Measurements from ENCODE around the gene SMAD4. TPM values are rescaled to one million over a fixed set of nuclear protein-coding genes. Genes with fewer than 3 reads are reported as not detected.
A peak's percentile ranks its signal among the peaks of the same experiment; 100 is the strongest.

SMAD4 gene
- total and polyA plus RNA-seq, 2 of the 8 experiments (the other 6 are each of a cell fraction or from before 2014, with no cell fraction given), result 86.5 to 139 TPM

DNA sequence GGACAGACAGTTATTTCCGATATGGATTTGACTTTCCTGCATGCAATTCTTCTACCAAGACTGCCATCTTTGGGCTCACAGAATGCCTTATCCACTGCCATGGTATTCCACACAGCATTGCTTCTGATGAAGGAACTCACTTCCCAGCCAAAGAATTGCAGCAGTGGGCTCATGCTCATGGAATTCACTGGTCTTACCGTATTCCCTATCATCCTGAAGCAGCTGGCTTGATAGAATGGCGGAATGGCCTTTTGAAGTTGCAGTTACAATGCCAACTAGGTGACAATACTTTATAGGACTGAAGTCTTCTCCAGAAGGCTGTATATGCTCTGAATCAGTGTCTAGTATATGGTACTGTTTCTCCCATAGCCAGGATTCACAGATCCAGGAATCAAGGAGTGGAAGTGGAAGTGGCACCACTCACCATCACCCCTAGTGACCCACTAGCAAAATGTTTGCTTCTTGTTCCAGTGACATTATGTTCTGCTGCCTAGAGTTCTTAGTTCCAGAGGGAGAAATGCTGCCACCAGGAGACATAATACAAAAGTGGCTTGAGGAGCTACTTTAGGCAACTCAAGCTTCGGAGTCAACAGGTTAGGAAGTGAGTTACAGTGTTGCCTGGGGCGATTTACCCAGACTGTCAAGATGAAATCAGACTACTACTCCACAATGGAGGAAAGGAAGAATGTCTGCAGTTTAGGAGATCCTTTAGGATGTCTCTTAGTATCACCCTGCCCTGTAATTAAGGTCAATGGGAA, 23.8 kb upstream of the SMAD4 start:
- Histone ChIP-seq H3K79me2 (ENCODE audit: control insufficient read depth in 1 of 2, insufficient read depth in 2 of 2, low read length in 2 of 2) (no peaks in the 10 kb centered on the region), H3K18ac (ENCODE audit: extremely low read depth, low read length) (no peak overlapping the region; the same call in 1 of the 2 replicates), H2BK15ac (ENCODE audit: low read length) (no peak overlapping the region), H3K4ac (replicated peaks; ENCODE audit: insufficient read length, low read depth, low read length) (no peak overlapping the region), H3K23ac (ENCODE audit: insufficient read length) (no peak overlapping the region), H4K5ac (ENCODE audit: insufficient read length, low read depth, low read length) (no peak overlapping the region), H3K4me3 (ENCODE audit: extremely low read depth in 1 of 4, insufficient read depth in 2 of 4, low read depth in 3 of 4, low read length in 4 of 4) (no peak overlapping the region), H4K8ac (ENCODE audit: extremely low read depth, insufficient read depth, low read length) (no peak overlapping the region), H3K27me3 (replicated peaks in 1 of 4; ENCODE audit: control insufficient read depth in 3 of 4, extremely low read depth in 1 of 4, insufficient read depth in 3 of 4, low read length in 3 of 4) (no peaks in the 10 kb centered on the region), H3K9ac (replicated peaks in 1 of 4; ENCODE audit: extremely low read depth in 1 of 4, low read depth in 3 of 4, low read length in 3 of 4) (no peak overlapping the region), H3K14ac (ENCODE audit: insufficient read length) (no peak overlapping the region), H3K23me2 (ENCODE audit: low read depth, low read length) (no peaks in the 10 kb centered on the region; the same call in 1 of the 2 replicates), H3K9me3 (ENCODE audit: insufficient read depth in 2 of 2, low read depth in 1 of 2, low read length in 1 of 2) (no peaks in the 10 kb centered on the region), H3K27ac (ENCODE audit: low read depth, low read length) (no peak overlapping the region), H3K56ac (replicated peaks; ENCODE audit: insufficient read length, low read depth, low read length) (no peak overlapping the region), H2BK120ac (replicated peaks; ENCODE audit: low read depth, low read length) (no peak overlapping the region), H3K79me1 (ENCODE audit: low read depth, low read length) (no peaks in the 10 kb centered on the region), H2BK12ac (ENCODE audit: low read depth, low read length) (no peak overlapping the region; the same call in 1 of the 2 replicates), H2BK20ac (ENCODE audit: low read length) (no peak overlapping the region), H3K4me2 (ENCODE audit: insufficient read depth in 1 of 2, low read depth in 2 of 2, low read length in 2 of 2) (no peak overlapping the region), H4K20me1 (replicated peaks in 1 of 2; ENCODE audit: control insufficient read depth in 1 of 2, insufficient read depth in 2 of 2, low read length in 2 of 2) (no peaks in the 10 kb centered on the region), H2BK5ac (ENCODE audit: low read depth, low read length) (no peak overlapping the region), H4K91ac (replicated peaks; ENCODE audit: insufficient read length, low read length) (no peak overlapping the region), H2AFZ (ENCODE audit: low read length) (no peak overlapping the region), H3K36me3 (ENCODE audit: control insufficient read depth in 2 of 4, insufficient read depth in 4 of 4, low read length in 3 of 4) (no peaks in the 10 kb centered on the region), H2AK5ac (ENCODE audit: low read depth, low read length) (no peak overlapping the region), H3K4me1 (replicated peaks in 1 of 4; ENCODE audit: control insufficient read depth in 3 of 4, insufficient read depth in 4 of 4, low read length in 3 of 4) (peaks cover 0 to 7% (median 0%) of the 10 kb centered on the region in 4 experiments; a peak in 1 of 7 replicates)
- CTCF ChIA-PET (ENCODE audit: partially characterized antibody), result interaction anchor here (1.5 kb wide), 1 partner anchor 23 kb away, joined by 3 read pairs; the partner anchor contains the start of gene SMAD4
- WGBS, 2 experiments (ENCODE audit: extremely low coverage in 1 of 2, insufficient coverage in 1 of 2, insufficient read length in 1 of 2, insufficient replicate concordance in 2 of 2, low coverage in 1 of 2, low lambda C conversion rate in 2 of 2, missing lambda C conversion rate in 1 of 2), result 71% methylated on average over 5 of the region's 5 CpGs; no CpG with 5 or more reads in 1 of the 2 experiments
- TF ChIP-seq RAD21 (IDR thresholded peaks at IDR 0.05 in 1 of 2, conservative IDR thresholded peaks at IDR 0.05 in 1 of 2; ENCODE audit: low read depth in 2 of 2, low read length in 2 of 2) (peak in 1 of 2 experiments; percentile 7; a peak in 1 of 4 replicates), TAF7 (optimal IDR thresholded peaks at IDR 0.05; ENCODE audit: borderline replicate concordance, low read depth, low read length) (no peak), TCF12 (IDR thresholded peaks at IDR 0.05; ENCODE audit: low read depth, low read length) (no peak), SIRT6 (IDR thresholded peaks at IDR 0.05; ENCODE audit: low read length) (no peak)
- FAIRE-seq (no peak), DNase-seq (ENCODE audit: low read depth in 1 of 2, low spot score in 2 of 2) (no peak)
- POLR2A ChIA-PET (ENCODE audit: partially characterized antibody), result interaction anchor here (1.5 kb wide), 1 partner anchor 20 kb away, joined by 3 read pairs; no protein-coding TSS in a partner anchor

Data from H1 (cell line).